ENCODE measurements around the gene ACOT2. TPM values are rescaled to one million over a fixed set of nuclear protein-coding genes. Genes with fewer than 3 reads are reported as not detected.

The ACOT2 gene
- total and polyA plus RNA-seq, 2 experiments from 2014 or later, result 67.1 to 92.4 TPM

DNA sequence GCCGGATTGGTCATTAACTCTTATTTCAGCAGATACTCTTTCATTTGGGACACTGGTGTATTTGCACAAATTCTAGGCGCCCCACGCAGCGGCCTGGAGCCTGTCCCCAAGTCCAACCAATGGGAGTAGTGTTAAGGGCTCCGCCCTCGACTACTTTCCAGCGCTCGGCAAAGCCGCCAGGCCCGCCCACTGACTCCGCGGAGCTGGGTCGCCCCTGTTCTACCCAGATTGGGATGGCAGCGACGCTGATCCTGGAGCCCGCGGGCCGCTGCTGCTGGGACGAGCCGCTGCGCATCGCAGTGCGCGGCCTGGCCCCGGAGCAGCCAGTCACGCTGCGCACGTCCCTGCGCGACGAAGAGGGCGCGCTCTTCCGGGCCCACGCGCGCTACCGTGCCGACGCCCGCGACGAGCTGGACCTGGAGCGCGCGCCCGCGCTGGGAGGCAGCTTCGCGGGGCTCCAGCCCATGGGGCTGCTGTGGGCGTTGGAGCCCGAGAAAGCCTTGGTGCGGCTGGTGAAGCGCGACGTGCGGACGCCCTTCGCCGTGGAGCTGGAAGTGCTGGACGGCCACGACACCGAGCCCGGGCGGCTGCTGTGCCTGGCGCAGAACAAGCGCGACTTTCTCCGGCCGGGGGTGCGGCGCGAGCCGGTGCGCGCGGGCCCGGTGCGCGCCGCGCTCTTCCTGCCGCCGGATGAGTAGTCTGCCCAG is 43.5 kb downstream of the ACOT2 start, which contains the start of gene ACOT6:
TSS of gene ACOT6 (plus strand) at position 179 of the 707 bp plus-strand sequence. CDS start at position 234, 55 bp downstream.
- H3K27ac ChIP-seq, result no peak within 1 kb of the TSS
- no peaks in the 10 kb centered on the region for H3K4me1 ChIP-seq (ENCODE audit: low read depth)
- TF ChIP-seq, protein P1, sequence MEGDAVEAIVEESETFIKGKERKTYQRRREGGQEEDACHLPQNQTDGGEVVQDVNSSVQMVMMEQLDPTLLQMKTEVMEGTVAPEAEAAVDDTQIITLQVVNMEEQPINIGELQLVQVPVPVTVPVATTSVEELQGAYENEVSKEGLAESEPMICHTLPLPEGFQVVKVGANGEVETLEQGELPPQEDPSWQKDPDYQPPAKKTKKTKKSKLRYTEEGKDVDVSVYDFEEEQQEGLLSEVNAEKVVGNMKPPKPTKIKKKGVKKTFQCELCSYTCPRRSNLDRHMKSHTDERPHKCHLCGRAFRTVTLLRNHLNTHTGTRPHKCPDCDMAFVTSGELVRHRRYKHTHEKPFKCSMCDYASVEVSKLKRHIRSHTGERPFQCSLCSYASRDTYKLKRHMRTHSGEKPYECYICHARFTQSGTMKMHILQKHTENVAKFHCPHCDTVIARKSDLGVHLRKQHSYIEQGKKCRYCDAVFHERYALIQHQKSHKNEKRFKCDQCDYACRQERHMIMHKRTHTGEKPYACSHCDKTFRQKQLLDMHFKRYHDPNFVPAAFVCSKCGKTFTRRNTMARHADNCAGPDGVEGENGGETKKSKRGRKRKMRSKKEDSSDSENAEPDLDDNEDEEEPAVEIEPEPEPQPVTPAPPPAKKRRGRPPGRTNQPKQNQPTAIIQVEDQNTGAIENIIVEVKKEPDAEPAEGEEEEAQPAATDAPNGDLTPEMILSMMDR (IDR thresholded peaks at IDR 0.05; ENCODE audit: low read depth, low read length), result no peak
- H3K36me3 ChIP-seq, result no peaks in the 10 kb centered on the region
- peak within 1 kb of the TSS; percentile 53 for H3K4me3 ChIP-seq
- H3K9me3 ChIP-seq (ENCODE audit: low read depth), result no peaks in the 10 kb centered on the region
- DNase-seq (ENCODE audit: low read depth in 1 of 2, low spot score in 1 of 2), result peak; percentile 78 to 84
- peaks cover 7% of the 10 kb centered on the region for H3K27me3 ChIP-seq

DNA sequence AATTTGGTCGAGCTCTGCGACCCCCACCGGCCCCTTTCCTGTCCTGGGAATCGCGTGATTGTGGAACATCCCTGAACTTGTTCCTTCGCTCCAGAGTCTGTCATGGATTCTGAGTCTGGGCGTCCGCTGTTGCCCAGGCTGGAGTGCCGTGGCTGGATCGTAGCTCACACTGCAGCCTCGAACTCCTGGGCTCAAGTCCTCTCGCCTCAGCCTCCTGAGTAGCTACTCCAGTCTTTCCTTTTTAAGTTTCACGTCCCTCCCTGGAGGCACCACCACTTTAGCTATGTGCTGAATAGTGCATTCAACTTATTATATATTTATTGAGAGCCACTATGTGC is 44.0 kb downstream of the ACOT2 start:
- peaks cover 7% of the 10 kb centered on the region for H3K27me3 ChIP-seq
- H3K4me1 ChIP-seq (ENCODE audit: low read depth), result no peaks in the 10 kb centered on the region
- TF ChIP-seq, protein P1 (IDR thresholded peaks at IDR 0.05; ENCODE audit: low read depth, low read length), result no peak
- H3K36me3 ChIP-seq, result no peaks in the 10 kb centered on the region
- no peaks in the 10 kb centered on the region for H3K9me3 ChIP-seq (ENCODE audit: low read depth)
- peak overlapping the region; percentile 53 for H3K4me3 ChIP-seq
- DNase-seq (ENCODE audit: low read depth in 1 of 2, low spot score in 1 of 2), result no peak
- H3K27ac ChIP-seq, result no peak overlapping the region

DNA sequence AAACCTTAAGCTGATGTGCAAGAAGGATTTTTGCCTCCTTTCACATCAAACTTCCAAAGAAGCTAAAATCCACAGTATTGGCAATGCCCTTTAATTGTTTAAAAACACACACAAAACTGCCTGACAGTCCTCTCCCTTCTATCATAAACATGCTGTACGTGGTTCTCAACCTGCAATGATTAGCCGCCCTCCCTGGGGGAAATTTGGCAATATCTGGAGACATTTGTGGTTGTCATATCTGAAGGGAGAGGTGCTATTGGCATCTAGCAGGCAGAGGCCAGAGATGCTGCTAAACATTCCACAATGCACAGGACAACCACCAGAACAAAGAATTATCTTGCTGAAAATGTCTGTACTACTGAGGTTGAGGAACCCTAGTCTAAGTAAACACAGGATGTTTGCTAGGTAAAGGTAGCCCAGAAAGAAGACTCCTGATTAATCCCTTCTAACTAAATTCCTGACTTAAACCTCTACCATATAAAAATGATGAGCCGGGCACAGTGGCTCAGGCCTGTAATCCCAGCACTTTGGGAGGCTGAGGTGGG is 44.5 kb downstream of the ACOT2 start:
- no peak overlapping the region for H3K4me3 ChIP-seq
- peaks cover 7% of the 10 kb centered on the region for H3K27me3 ChIP-seq
- H3K36me3 ChIP-seq, result no peaks in the 10 kb centered on the region
- DNase-seq (ENCODE audit: low read depth in 1 of 2, low spot score in 1 of 2), result no peak
- no peak overlapping the region for H3K27ac ChIP-seq
- no peaks in the 10 kb centered on the region for H3K9me3 ChIP-seq (ENCODE audit: low read depth)
- TF ChIP-seq, protein P1 (IDR thresholded peaks at IDR 0.05; ENCODE audit: low read depth, low read length), result no peak
- H3K4me1 ChIP-seq (ENCODE audit: low read depth), result no peaks in the 10 kb centered on the region

DNA sequence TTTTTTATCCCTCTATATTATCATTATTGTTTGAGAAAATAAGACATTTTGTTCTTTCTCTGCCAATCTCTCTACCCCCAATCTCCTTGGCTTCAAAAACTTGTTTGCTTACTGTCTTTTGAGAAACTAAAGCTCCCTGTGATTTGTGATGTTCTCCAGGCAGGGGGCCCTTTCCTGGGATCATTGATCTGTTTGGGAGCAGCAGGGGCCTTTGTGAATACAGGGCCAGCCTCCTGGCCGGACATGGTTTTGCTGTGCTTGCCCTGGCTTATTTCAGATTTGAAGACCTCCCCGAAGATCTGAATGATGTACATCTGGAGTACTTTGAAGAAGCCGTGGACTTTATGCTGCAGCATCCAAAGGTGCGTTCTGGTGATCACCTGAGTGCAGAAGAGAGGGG is 47.8 kb downstream of the ACOT2 start:
- peaks cover 7% of the 10 kb centered on the region for H3K27me3 ChIP-seq
- H3K4me1 ChIP-seq (ENCODE audit: low read depth), result no peaks in the 10 kb centered on the region
- no peak for DNase-seq (ENCODE audit: low read depth in 1 of 2, low spot score in 1 of 2)
- H3K9me3 ChIP-seq (ENCODE audit: low read depth), result no peaks in the 10 kb centered on the region
- no peaks in the 10 kb centered on the region for H3K36me3 ChIP-seq
- no peak overlapping the region for H3K27ac ChIP-seq
- TF ChIP-seq, protein P1 (IDR thresholded peaks at IDR 0.05; ENCODE audit: low read depth, low read length), result no peak
- H3K4me3 ChIP-seq, result no peak overlapping the region

DNA sequence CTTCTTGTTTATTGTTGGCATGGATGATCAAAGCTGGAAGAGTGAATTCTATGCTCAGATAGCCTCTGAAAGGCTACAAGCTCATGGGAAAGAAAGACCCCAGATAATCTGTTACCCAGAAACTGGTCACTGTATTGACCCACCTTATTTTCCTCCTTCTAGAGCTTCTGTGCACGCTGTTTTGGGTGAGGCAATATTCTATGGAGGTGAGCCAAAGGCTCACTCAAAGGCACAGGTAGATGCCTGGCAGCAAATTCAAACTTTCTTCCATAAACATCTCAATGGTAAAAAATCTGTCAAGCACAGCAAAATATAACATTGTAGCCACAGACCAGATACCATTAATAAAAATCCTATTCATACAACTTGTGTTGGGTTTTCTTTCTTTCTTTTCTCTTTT is 50.5 kb downstream of the ACOT2 start:
- H3K36me3 ChIP-seq, result no peaks in the 10 kb centered on the region

More for the DNA sequence above, 50.5 kb downstream of the ACOT2 start:
- Histone ChIP-seq H3K4me1 (ENCODE audit: low read depth) (no peaks in the 10 kb centered on the region), H3K27ac (no peak overlapping the region), H3K4me3 (no peak overlapping the region), H3K9me3 (ENCODE audit: low read depth) (no peaks in the 10 kb centered on the region), H3K27me3 (no peaks in the 10 kb centered on the region)
- DNase-seq (ENCODE audit: low read depth in 1 of 2, low spot score in 1 of 2), result no peak
- TF ChIP-seq, protein P1 (IDR thresholded peaks at IDR 0.05; ENCODE audit: low read depth, low read length), result no peak
